GM19467 (cell line): ENCODE measurements around the gene GPR108.

ENCODE experiments used
- ATAC-seq: cut with Tn5 transposase; IDR thresholded peaks from one replicate; pipeline ENCODE4 v1.9.1; 2021; ENCODE audit warnings: mild to moderate bottlenecking, moderate library complexity; ENCODE audit not compliant: unreplicated experiment

Gene GPR108

GRCh38 chr19:6737873-6738786, 750 bp upstream of the GPR108 start:
- no peak for ATAC-seq

GRCh38 chr19:6736917-6737283, 480 bp downstream of the GPR108 start:
- ATAC-seq: no peak

GRCh38 chr19:6736169-6736916, 1.0 kb downstream of the GPR108 start:
- ATAC-seq: no peak

GRCh38 chr19:6735181-6735911, 2.0 kb downstream of the GPR108 start:
- ATAC-seq: no peak

- no peak for ATAC-seq
Observed at GRCh38 chr19:6734096-6734696, 3.2 kb downstream of the GPR108 start.

- ATAC-seq: no peak
Observed at GRCh38 chr19:6733338-6734095, 3.9 kb downstream of the GPR108 start.

- no peak for ATAC-seq
Observed at GRCh38 chr19:6732803-6733337, 4.5 kb downstream of the GPR108 start.

- no peak for ATAC-seq
Observed at GRCh38 chr19:6731822-6732221, 5.6 kb downstream of the GPR108 start.

- ATAC-seq: no peak
Observed at GRCh38 chr19:6730941-6731670, 6.3 kb downstream of the GPR108 start.

GRCh38 chr19:6730153-6730804, 7.1 kb downstream of the GPR108 start:
- no peak for ATAC-seq

- ATAC-seq: no peak
Observed at GRCh38 chr19:6729573-6730152, 7.7 kb downstream of the GPR108 start.

GRCh38 chr19:6728346-6728745, 9.0 kb downstream of the GPR108 start:
- ATAC-seq: no peak

- ATAC-seq: no peak
Observed at GRCh38 chr19:6725513-6726231, 11.7 kb downstream of the GPR108 start.

GRCh38 chr19:6724631-6725492, 12.5 kb downstream of the GPR108 start:
- no peak for ATAC-seq

- ATAC-seq: no peak
Observed at GRCh38 chr19:6723738-6724137, 13.6 kb downstream of the GPR108 start.

GRCh38 chr19:6723108-6723618, 14.2 kb downstream of the GPR108 start:
- no peak for ATAC-seq

- ATAC-seq: no peak
Observed at GRCh38 chr19:6721773-6722172, 15.6 kb downstream of the GPR108 start.
